Measurements from ENCODE around the gene BMERB1.
"Not testable (repeated sequence)": the region's sequence is repeated elsewhere in the genome, so short reads cannot be mapped to it uniquely, and the experiment has no call there.

The BMERB1 gene

GRCh38 chr16:15461376-15461775 is 27.0 kb downstream of the BMERB1 start:
- no peak for DNase-seq (ENCODE audit: low read depth in 2 of 2)

- DNase-seq (ENCODE audit: low read depth in 2 of 2) = no peak
These were observed 30.2 kb downstream of the BMERB1 start for GRCh38 chr16:15464401-15465186.

- DNase-seq (ENCODE audit: low read depth in 2 of 2) = no peak
These were observed 31.7 kb downstream of the BMERB1 start for GRCh38 chr16:15466131-15466530.

- no peak for DNase-seq (ENCODE audit: low read depth in 2 of 2)
These were observed 32.7 kb downstream of the BMERB1 start for GRCh38 chr16:15466886-15467781.

- not testable (repeated sequence) for DNase-seq (ENCODE audit: low read depth in 2 of 2)
These were observed 42.6 kb downstream of the BMERB1 start for GRCh38 chr16:15476971-15477370.

GRCh38 chr16:15477802-15478201 is 43.4 kb downstream of the BMERB1 start:
- no peak for DNase-seq (ENCODE audit: low read depth in 2 of 2)

- peak; percentile 67 to 70 for DNase-seq (ENCODE audit: low read depth in 2 of 2)
These were observed 47.8 kb downstream of the BMERB1 start for GRCh38 chr16:15482068-15482747.

GRCh38 chr16:15482748-15483298 is 48.4 kb downstream of the BMERB1 start:
- no peak for DNase-seq (ENCODE audit: low read depth in 2 of 2)

- DNase-seq (ENCODE audit: low read depth in 2 of 2) = no peak
These were observed 49.5 kb downstream of the BMERB1 start for GRCh38 chr16:15483857-15484256.

- no peak for DNase-seq (ENCODE audit: low read depth in 2 of 2)
These were observed 50.3 kb downstream of the BMERB1 start for GRCh38 chr16:15484662-15485061.

GRCh38 chr16:15485175-15485574 is 50.8 kb downstream of the BMERB1 start:
- DNase-seq (ENCODE audit: low read depth in 2 of 2) = no peak

GRCh38 chr16:15486661-15487060 is 52.3 kb downstream of the BMERB1 start:
- no peak for DNase-seq (ENCODE audit: low read depth in 2 of 2)

- DNase-seq (ENCODE audit: low read depth in 2 of 2) = no peak
These were observed 53.2 kb downstream of the BMERB1 start for GRCh38 chr16:15487336-15488284.

GRCh38 chr16:15489016-15489415 is 54.6 kb downstream of the BMERB1 start:
- DNase-seq (ENCODE audit: low read depth in 2 of 2) = no peak

GRCh38 chr16:15490123-15490711 is 55.8 kb downstream of the BMERB1 start:
- no peak for DNase-seq (ENCODE audit: low read depth in 2 of 2)

- no peak for DNase-seq (ENCODE audit: low read depth in 2 of 2)
These were observed 57.0 kb downstream of the BMERB1 start for GRCh38 chr16:15491411-15491810.

- DNase-seq (ENCODE audit: low read depth in 2 of 2) = no peak
These were observed 57.8 kb downstream of the BMERB1 start for GRCh38 chr16:15492091-15492740.

- DNase-seq (ENCODE audit: low read depth in 2 of 2) = peak; percentile 93
These were observed 59.2 kb downstream of the BMERB1 start for GRCh38 chr16:15493466-15494180.

GRCh38 chr16:15494236-15494635 is 59.8 kb downstream of the BMERB1 start:
- peak; percentile 37 to 39 for DNase-seq (ENCODE audit: low read depth in 2 of 2)
